Small intestine (tissue), 7 donors: Measurements from ENCODE around the gene FBXW2. TPM values are rescaled to one million over a fixed set of nuclear protein-coding genes. Genes with fewer than 3 reads are reported as not detected.

Experiments used
- DNase-seq, 2 donors: peaks; one replicate each; pipeline versions ENCODE4 v3.0.0 to v3.0.0-alpha.2; 2013
- FAIRE-seq: peaks from 2 replicates; lab custom pipeline; 2012; peaks lifted over from hg19 to GRCh38; lab: Jason Lieb, UNC
- H3K27ac ChIP-seq, 3 donors: one replicate each; pipeline ENCODE4 v1.5.1; 2013; ENCODE audit warnings: low read length in 2 of 3, mild to moderate bottlenecking in 2 of 3, control low read depth in 1 of 3, inconsistent platforms in 1 of 3, low read depth in 1 of 3, moderate library complexity in 1 of 3
- H3K27me3 ChIP-seq, 3 donors: one replicate each; pipeline ENCODE4 v1.6.1; 2013; ENCODE audit warnings: low read length in 3 of 3, inconsistent platforms in 1 of 3; ENCODE audit not compliant: control insufficient read depth in 3 of 3, insufficient read depth in 3 of 3
- H3K36me3 ChIP-seq, 3 donors: one replicate each; pipeline ENCODE4 v1.6.1; 2013; ENCODE audit warnings: low read length in 3 of 3, inconsistent platforms in 1 of 3, low read depth in 1 of 3, mild to moderate bottlenecking in 1 of 3, moderate library complexity in 1 of 3; ENCODE audit not compliant: control insufficient read depth in 3 of 3, insufficient read depth in 2 of 3
- H3K4me1 ChIP-seq, 3 donors: one replicate each; pipeline ENCODE4 v1.6.1; 2013; ENCODE audit warnings: low read length in 2 of 3, inconsistent platforms in 1 of 3, low read depth in 1 of 3, mild to moderate bottlenecking in 1 of 3, moderate library complexity in 1 of 3; ENCODE audit not compliant: control insufficient read depth in 3 of 3, insufficient read depth in 2 of 3
- H3K4me3 ChIP-seq, 3 donors: one replicate each; pipeline ENCODE4 v1.5.1; 2013; ENCODE audit warnings: low read length in 3 of 3, control low read depth in 1 of 3, inconsistent platforms in 1 of 3, low read depth in 1 of 3, mild to moderate bottlenecking in 1 of 3, moderate library complexity in 1 of 3
- H3K9me3 ChIP-seq, 2 donors: one replicate each; pipeline ENCODE4 v1.6.1; 2013; ENCODE audit warnings: low read depth in 1 of 2, low read length in 1 of 2; ENCODE audit not compliant: control insufficient read depth in 2 of 2, insufficient read depth in 1 of 2
- WGBS, 3 donors: extraction: QIAGEN DNeasy Blood & Tissue Kit; methylation state at CpG; one replicate each; pipeline ENCODE4 v1.1.7; 2013; 5-methylcytosine and 5-hydroxymethylcytosine counted together
- polyA plus RNA-seq, 4 donors: library from polyadenylated mRNA; stranded (reverse) in 3 of 4; unstranded in 1 of 4; fragments of 200-250 nt in 3 of 4; fragments of 120-200 nt in 1 of 4; gene quantifications; one replicate each; pipeline versions ENCODE4 v1.2.1 to v1.2.3, GENCODE V29; 2013
- donor health status: healthy with polysubstance abuse.
- donor health status: control.
- donor health status: control.
- donor health status: Bipolar disorder and iron deficiency.
- donor health status: healthy.

FBXW2 gene
- polyA plus RNA-seq, 4 donors = 6.2 to 45.4 (median 13.1) TPM

GRCh38 chr9:120776788-120777187, 16.4 kb downstream of the FBXW2 start:
- WGBS, 3 donors = 95 to 100% (median 97%) methylated on average over 1 of the region's 1 CpG
- Histone ChIP-seq H3K36me3 (peaks cover 2 to 28% (median 25%) of the 10 kb centered on the region in 3 donors), H3K27ac (no peak overlapping the region), H3K27me3 (no peaks in the 10 kb centered on the region), H3K4me3 (no peak overlapping the region), H3K4me1 (peaks cover 0 to 6% (median 0%) of the 10 kb centered on the region in 3 donors), H3K9me3 (no peaks in the 10 kb centered on the region)
- DNase-seq = no peak
- no peak for FAIRE-seq

GRCh38 chr9:120775859-120776258, 17.4 kb downstream of the FBXW2 start:
- H3K36me3 ChIP-seq = peaks cover 6 to 32% (median 27%) of the 10 kb centered on the region in 3 donors
- no peaks in the 10 kb centered on the region for H3K27me3 ChIP-seq
- FAIRE-seq (no peak), DNase-seq (no peak)
- H3K27ac ChIP-seq = no peak overlapping the region
- WGBS, 3 donors = 83 to 95% (median 93%) methylated on average over 5 of the region's 5 CpGs
- H3K9me3 ChIP-seq = no peaks in the 10 kb centered on the region
- H3K4me1 ChIP-seq = peaks cover 0 to 6% (median 0%) of the 10 kb centered on the region in 3 donors
- no peak overlapping the region for H3K4me3 ChIP-seq

GRCh38 chr9:120774719-120775118, 18.5 kb downstream of the FBXW2 start:
- DNase-seq (no peak), FAIRE-seq (no peak)
- Histone ChIP-seq H3K4me1 (peaks cover 0 to 9% (median 0%) of the 10 kb centered on the region in 3 donors), H3K27ac (no peak overlapping the region), H3K36me3 (peaks cover 12 to 35% (median 29%) of the 10 kb centered on the region in 3 donors), H3K27me3 (no peaks in the 10 kb centered on the region), H3K4me3 (no peak overlapping the region), H3K9me3 (no peaks in the 10 kb centered on the region)
- 92 to 96% (median 93%) methylated on average over 4 of the region's 4 CpGs for WGBS, 3 donors

GRCh38 chr9:120773256-120773655, 20.0 kb downstream of the FBXW2 start:
- DNase-seq (peak; percentile 53 to 76), FAIRE-seq (no peak)
- no peaks in the 10 kb centered on the region for H3K27me3 ChIP-seq
- H3K9me3 ChIP-seq = no peaks in the 10 kb centered on the region
- peaks cover 0 to 23% (median 0%) of the 10 kb centered on the region in 3 donors for H3K4me1 ChIP-seq
- 44 to 72% (median 46%) methylated on average over 3 of the region's 3 CpGs for WGBS, 3 donors
- peak overlapping the region in 1 of 3 donors; percentile 66 for H3K27ac ChIP-seq
- peaks cover 13 to 32% (median 22%) of the 10 kb centered on the region in 3 donors for H3K36me3 ChIP-seq
- H3K4me3 ChIP-seq = no peak overlapping the region

GRCh38 chr9:120770931-120771330, 22.3 kb downstream of the FBXW2 start:
- Histone ChIP-seq H3K36me3 (peaks cover 14 to 27% (median 15%) of the 10 kb centered on the region in 3 donors), H3K4me1 (peaks cover 3 to 42% (median 3%) of the 10 kb centered on the region in 3 donors), H3K27me3 (no peaks in the 10 kb centered on the region), H3K4me3 (no peak overlapping the region), H3K9me3 (no peaks in the 10 kb centered on the region), H3K27ac (no peak overlapping the region)
- 92 to 97% (median 96%) methylated on average over 4 of the region's 4 CpGs for WGBS, 3 donors
- DNase-seq (no peak), FAIRE-seq (no peak)

GRCh38 chr9:120768886-120769285, 24.3 kb downstream of the FBXW2 start:
- H3K27ac ChIP-seq = peak overlapping the region in 1 of 3 donors; percentile 34
- 72 to 82% (median 81%) methylated on average over 1 of the region's 1 CpG for WGBS, 3 donors
- DNase-seq = peak; percentile 28 to 62
- peaks cover 3 to 45% (median 3%) of the 10 kb centered on the region in 3 donors for H3K4me1 ChIP-seq
- no peak overlapping the region for H3K4me3 ChIP-seq
- no peaks in the 10 kb centered on the region for H3K9me3 ChIP-seq
- no peaks in the 10 kb centered on the region for H3K27me3 ChIP-seq
- H3K36me3 ChIP-seq = peaks cover 10 to 25% (median 19%) of the 10 kb centered on the region in 3 donors
- FAIRE-seq = no peak

GRCh38 chr9:120768247-120768646, 25.0 kb downstream of the FBXW2 start:
- H3K27ac ChIP-seq = peak overlapping the region in 2 of 3 donors; percentile 17 to 71
- H3K27me3 ChIP-seq = no peaks in the 10 kb centered on the region
- FAIRE-seq (no peak), DNase-seq (no peak)
- H3K36me3 ChIP-seq = peaks cover 10 to 28% (median 19%) of the 10 kb centered on the region in 3 donors
- 96 to 98% (median 98%) methylated on average over 4 of the region's 4 CpGs for WGBS, 3 donors
- peaks cover 3 to 45% (median 3%) of the 10 kb centered on the region in 3 donors for H3K4me1 ChIP-seq
- no peak overlapping the region for H3K4me3 ChIP-seq
- no peaks in the 10 kb centered on the region for H3K9me3 ChIP-seq

GRCh38 chr9:120767451-120767850, 25.8 kb downstream of the FBXW2 start:
- peak overlapping the region in 1 of 3 donors; percentile 71 for H3K27ac ChIP-seq
- H3K9me3 ChIP-seq = no peaks in the 10 kb centered on the region
- peaks cover 3 to 40% (median 3%) of the 10 kb centered on the region in 3 donors for H3K4me1 ChIP-seq
- no peak overlapping the region for H3K4me3 ChIP-seq
- H3K36me3 ChIP-seq = peaks cover 16 to 28% (median 23%) of the 10 kb centered on the region in 3 donors
- FAIRE-seq (no peak), DNase-seq (no peak)
- no peaks in the 10 kb centered on the region for H3K27me3 ChIP-seq
- WGBS, 3 donors = 19 to 69% (median 50%) methylated on average over 3 of the region's 3 CpGs
